IMR-90 (cell line): ENCODE measurements around the gene C19orf85.

ENCODE experiments used
- BHLHE40 ChIP-seq: fragments of 150-350 bp; IDR thresholded peaks from 2 replicates; pipeline ENCODE4 v1.6.1; 2016; ENCODE audit warnings: mild to moderate bottlenecking, low read depth, low read length
- FOS ChIP-seq: fragments of 150-350 bp; IDR thresholded peaks from 2 replicates; pipeline ENCODE4 v1.6.1; 2016; ENCODE audit warnings: low read depth, low read length
- MAFK ChIP-seq: IDR thresholded peaks from 2 replicates; pipeline ENCODE4 v1.6.1; 2012; ENCODE audit warnings: low read depth, low read length, improper control_type of control experiment
- MAZ ChIP-seq: IDR thresholded peaks from 2 replicates; pipeline ENCODE4 v1.6.1; 2012; ENCODE audit warnings: low read depth, mild to moderate bottlenecking, low read length, improper control_type of control experiment, moderate library complexity, borderline replicate concordance
- MXI1 ChIP-seq: IDR thresholded peaks from 2 replicates; pipeline ENCODE4 v1.6.1; 2012; ENCODE audit warnings: low read depth, mild to moderate bottlenecking, low read length, moderate library complexity, borderline replicate concordance
- POLR2A ChIP-seq: IDR thresholded peaks from 2 replicates; pipeline ENCODE4 v1.6.1; 2012; ENCODE audit warnings: mild to moderate bottlenecking, low read depth, low read length
- RCOR1 ChIP-seq: IDR thresholded peaks from 2 replicates; pipeline ENCODE4 v1.6.1; 2012; ENCODE audit warnings: mild to moderate bottlenecking, low read length, improper control_type of control experiment; ENCODE audit not compliant: insufficient replicate concordance
- SMC3 ChIP-seq: fragments of 150-350 bp; IDR thresholded peaks from 2 replicates; pipeline ENCODE4 v1.6.1; 2016; ENCODE audit warnings: low read depth, mild to moderate bottlenecking, antibody characterized with exemption, low read length, moderate library complexity
- TF ChIP-seq, protein P1 (sequence below): conservative IDR thresholded peaks from 2 replicates; pipeline ENCODE4 v1.5.1; 2012; ENCODE audit warnings: mild to moderate bottlenecking, low read depth, low read length, improper control_type of control experiment
- TF ChIP-seq, protein P2 (sequence below): fragments of 150-350 bp; IDR thresholded peaks from 2 replicates; pipeline ENCODE4 v1.6.1; 2016; ENCODE audit warnings: low read depth, mild to moderate bottlenecking, low read length, moderate library complexity, borderline replicate concordance

DNA sequence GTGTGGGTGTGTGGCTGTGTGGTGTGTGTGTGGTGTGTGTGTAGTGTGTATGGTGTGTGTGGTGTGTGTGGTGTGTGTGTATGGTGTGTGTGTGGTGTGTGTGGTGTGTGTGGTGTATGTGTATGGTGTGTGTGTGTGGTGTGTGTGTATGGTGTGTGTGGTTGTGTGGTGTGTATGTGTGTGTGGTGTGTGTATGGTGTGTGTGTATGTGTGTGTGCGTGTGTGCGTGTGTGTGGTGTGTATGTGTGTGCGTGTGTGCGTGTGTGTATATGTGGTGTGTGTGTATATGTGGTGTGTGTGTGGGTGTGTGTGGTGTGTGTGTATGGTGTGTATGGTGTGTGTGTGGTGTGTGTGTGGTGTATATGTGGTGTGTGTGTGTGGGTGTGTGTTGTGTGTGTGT, 29.5 kb downstream of the C19orf85 start:
- TF ChIP-seq SMC3 (no peak), POLR2A (no peak), RCOR1 (no peak), MAFK (no peak), MXI1 (no peak), FOS (no peak), BHLHE40 (no peak), MAZ (no peak)
- TF ChIP-seq, protein P1, sequence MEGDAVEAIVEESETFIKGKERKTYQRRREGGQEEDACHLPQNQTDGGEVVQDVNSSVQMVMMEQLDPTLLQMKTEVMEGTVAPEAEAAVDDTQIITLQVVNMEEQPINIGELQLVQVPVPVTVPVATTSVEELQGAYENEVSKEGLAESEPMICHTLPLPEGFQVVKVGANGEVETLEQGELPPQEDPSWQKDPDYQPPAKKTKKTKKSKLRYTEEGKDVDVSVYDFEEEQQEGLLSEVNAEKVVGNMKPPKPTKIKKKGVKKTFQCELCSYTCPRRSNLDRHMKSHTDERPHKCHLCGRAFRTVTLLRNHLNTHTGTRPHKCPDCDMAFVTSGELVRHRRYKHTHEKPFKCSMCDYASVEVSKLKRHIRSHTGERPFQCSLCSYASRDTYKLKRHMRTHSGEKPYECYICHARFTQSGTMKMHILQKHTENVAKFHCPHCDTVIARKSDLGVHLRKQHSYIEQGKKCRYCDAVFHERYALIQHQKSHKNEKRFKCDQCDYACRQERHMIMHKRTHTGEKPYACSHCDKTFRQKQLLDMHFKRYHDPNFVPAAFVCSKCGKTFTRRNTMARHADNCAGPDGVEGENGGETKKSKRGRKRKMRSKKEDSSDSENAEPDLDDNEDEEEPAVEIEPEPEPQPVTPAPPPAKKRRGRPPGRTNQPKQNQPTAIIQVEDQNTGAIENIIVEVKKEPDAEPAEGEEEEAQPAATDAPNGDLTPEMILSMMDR: no peak
- TF ChIP-seq, protein P2, sequence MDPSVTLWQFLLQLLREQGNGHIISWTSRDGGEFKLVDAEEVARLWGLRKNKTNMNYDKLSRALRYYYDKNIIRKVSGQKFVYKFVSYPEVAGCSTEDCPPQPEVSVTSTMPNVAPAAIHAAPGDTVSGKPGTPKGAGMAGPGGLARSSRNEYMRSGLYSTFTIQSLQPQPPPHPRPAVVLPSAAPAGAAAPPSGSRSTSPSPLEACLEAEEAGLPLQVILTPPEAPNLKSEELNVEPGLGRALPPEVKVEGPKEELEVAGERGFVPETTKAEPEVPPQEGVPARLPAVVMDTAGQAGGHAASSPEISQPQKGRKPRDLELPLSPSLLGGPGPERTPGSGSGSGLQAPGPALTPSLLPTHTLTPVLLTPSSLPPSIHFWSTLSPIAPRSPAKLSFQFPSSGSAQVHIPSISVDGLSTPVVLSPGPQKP: no peak
